SK-N-SH treated with all-trans-retinoic acid at 6 μM for 48 hours (cell line): ENCODE data around the gene PRKCE.

ENCODE experiments used
- ATAC-seq: fragments of 200-7000 bp; cut with Tn5 transposase; 3 replicates; pipeline ENCODE4 v1.9.1; 2020; ENCODE audit warnings: mild to moderate bottlenecking, moderate library complexity
- CSDC2 ChIP-seq: fragments of 250-450 bp; sonication (Bioruptor Pico); IDR thresholded peaks from 2 replicates; pipeline ENCODE4 v1.5.0; 2020; ENCODE audit warnings: mild to moderate bottlenecking, moderate library complexity
- ESRRG ChIP-seq: fragments of 250-450 bp; sonication (Bioruptor Pico); IDR thresholded peaks from 2 replicates; pipeline ENCODE4 v1.6.1; 2021; ENCODE audit warnings: mild to moderate bottlenecking
- GLIS3 ChIP-seq: fragments of 250-450 bp; sonication (Bioruptor Pico); IDR thresholded peaks from 2 replicates; pipeline ENCODE4 v1.5.0; 2020; ENCODE audit warnings: mild to moderate bottlenecking, moderate library complexity
- OSR1 ChIP-seq: fragments of 250-450 bp; sonication (Bioruptor Pico); IDR thresholded peaks from 2 replicates; pipeline ENCODE4 v1.8.0; 2022; ENCODE audit warnings: moderate library complexity, mild to moderate bottlenecking, inconsistent platforms
- PATZ1 ChIP-seq: fragments of 250-450 bp; sonication (Bioruptor Pico); IDR thresholded peaks from 2 replicates; pipeline ENCODE4 v1.8.0; 2020; ENCODE audit warnings: mild to moderate bottlenecking, moderate library complexity, borderline replicate concordance
- POU6F1 ChIP-seq: fragments of 250-450 bp; sonication (Bioruptor Pico); IDR thresholded peaks from 2 replicates; pipeline ENCODE4 v1.8.0; 2021; ENCODE audit warnings: low read depth, mild to moderate bottlenecking, moderate library complexity, borderline replicate concordance
- PPARA ChIP-seq: fragments of 250-450 bp; sonication (Bioruptor Pico); IDR thresholded peaks from 2 replicates; pipeline ENCODE4 v1.5.0; 2020; ENCODE audit warnings: mild to moderate bottlenecking, borderline replicate concordance
- RARB ChIP-seq: fragments of 250-450 bp; sonication (Bioruptor Pico); IDR thresholded peaks from 2 replicates; pipeline ENCODE4 v1.8.0; 2021; ENCODE audit warnings: mild to moderate bottlenecking, moderate library complexity
- SNAI2 ChIP-seq: fragments of 250-450 bp; sonication (Bioruptor Pico); IDR thresholded peaks from 2 replicates; pipeline ENCODE4 v1.5.0; 2020; ENCODE audit warnings: mild to moderate bottlenecking, moderate library complexity
- ZC3H10 ChIP-seq: fragments of 250-450 bp; sonication (Bioruptor Pico); IDR thresholded peaks from 2 replicates; pipeline ENCODE4 v1.5.1; 2021; ENCODE audit warnings: mild to moderate bottlenecking, moderate library complexity
- ZFP3 ChIP-seq: fragments of 250-450 bp; sonication (Bioruptor Pico); IDR thresholded peaks from 2 replicates; pipeline ENCODE4 v1.5.0; 2020; ENCODE audit warnings: mild to moderate bottlenecking, moderate library complexity
- ZFP30 ChIP-seq: fragments of 450-650 bp; formaldehyde crosslinking; IDR thresholded peaks from 2 replicates; pipeline ENCODE4 v1.5.0; 2022; ENCODE audit warnings: mild to moderate bottlenecking, moderate library complexity
- ZNF565 ChIP-seq: fragments of 450-650 bp; formaldehyde crosslinking; conservative IDR thresholded peaks from 2 replicates; pipeline ENCODE4 v1.5.0; 2020; ENCODE audit warnings: low read depth, mild to moderate bottlenecking, moderate library complexity
- ZNF70 ChIP-seq: fragments of 450-650 bp; formaldehyde crosslinking; IDR thresholded peaks from 2 replicates; pipeline ENCODE4 v1.5.0; 2020; ENCODE audit warnings: mild to moderate bottlenecking, moderate library complexity
- ZNF8 ChIP-seq: fragments of 450-650 bp; formaldehyde crosslinking; IDR thresholded peaks from 2 replicates; pipeline ENCODE4 v1.5.0; 2020; ENCODE audit warnings: mild to moderate bottlenecking, moderate library complexity
- TF ChIP-seq, protein P1 (sequence below): fragments of 250-450 bp; sonication (Bioruptor Pico); IDR thresholded peaks from 2 replicates; pipeline ENCODE4 v1.5.0; 2020; ENCODE audit warnings: mild to moderate bottlenecking, moderate library complexity

PRKCE gene

DNA sequence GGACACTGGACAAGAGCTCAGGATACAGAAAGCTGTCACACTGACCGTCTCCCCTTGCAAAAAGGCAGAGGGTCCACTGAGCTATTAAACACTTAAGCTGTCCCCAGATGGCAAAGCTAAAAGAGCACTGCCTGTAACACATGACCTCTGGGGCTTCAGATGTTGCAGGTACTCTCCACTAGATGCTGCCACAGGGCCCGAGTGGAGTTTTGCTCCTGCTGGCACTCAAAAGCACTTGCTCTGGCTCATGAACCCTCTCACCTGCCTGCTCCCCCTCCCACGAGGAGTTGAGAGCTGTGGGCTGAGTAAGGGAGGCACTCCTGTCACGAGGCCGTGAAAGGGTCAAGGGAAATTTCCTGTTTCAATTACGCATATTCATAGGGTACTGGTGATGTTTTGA lies 227.9 kb downstream of the PRKCE start (continued):
- TF ChIP-seq, protein P1, sequence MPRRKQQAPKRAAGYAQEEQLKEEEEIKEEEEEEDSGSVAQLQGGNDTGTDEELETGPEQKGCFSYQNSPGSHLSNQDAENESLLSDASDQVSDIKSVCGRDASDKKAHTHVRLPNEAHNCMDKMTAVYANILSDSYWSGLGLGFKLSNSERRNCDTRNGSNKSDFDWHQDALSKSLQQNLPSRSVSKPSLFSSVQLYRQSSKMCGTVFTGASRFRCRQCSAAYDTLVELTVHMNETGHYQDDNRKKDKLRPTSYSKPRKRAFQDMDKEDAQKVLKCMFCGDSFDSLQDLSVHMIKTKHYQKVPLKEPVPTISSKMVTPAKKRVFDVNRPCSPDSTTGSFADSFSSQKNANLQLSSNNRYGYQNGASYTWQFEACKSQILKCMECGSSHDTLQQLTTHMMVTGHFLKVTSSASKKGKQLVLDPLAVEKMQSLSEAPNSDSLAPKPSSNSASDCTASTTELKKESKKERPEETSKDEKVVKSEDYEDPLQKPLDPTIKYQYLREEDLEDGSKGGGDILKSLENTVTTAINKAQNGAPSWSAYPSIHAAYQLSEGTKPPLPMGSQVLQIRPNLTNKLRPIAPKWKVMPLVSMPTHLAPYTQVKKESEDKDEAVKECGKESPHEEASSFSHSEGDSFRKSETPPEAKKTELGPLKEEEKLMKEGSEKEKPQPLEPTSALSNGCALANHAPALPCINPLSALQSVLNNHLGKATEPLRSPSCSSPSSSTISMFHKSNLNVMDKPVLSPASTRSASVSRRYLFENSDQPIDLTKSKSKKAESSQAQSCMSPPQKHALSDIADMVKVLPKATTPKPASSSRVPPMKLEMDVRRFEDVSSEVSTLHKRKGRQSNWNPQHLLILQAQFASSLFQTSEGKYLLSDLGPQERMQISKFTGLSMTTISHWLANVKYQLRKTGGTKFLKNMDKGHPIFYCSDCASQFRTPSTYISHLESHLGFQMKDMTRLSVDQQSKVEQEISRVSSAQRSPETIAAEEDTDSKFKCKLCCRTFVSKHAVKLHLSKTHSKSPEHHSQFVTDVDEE (CRISPR knock-in tag): no peak
- no peak for TF ChIP-seq PATZ1 (CRISPR knock-in tag)
- TF ChIP-seq ZC3H10 (CRISPR knock-in tag): no peak
- TF ChIP-seq POU6F1 (CRISPR knock-in tag): no peak
- no peak for TF ChIP-seq ZFP3 (CRISPR knock-in tag)
- TF ChIP-seq SNAI2 (CRISPR knock-in tag): no peak
- no peak for TF ChIP-seq ZNF8 (CRISPR knock-in tag)

DNA sequence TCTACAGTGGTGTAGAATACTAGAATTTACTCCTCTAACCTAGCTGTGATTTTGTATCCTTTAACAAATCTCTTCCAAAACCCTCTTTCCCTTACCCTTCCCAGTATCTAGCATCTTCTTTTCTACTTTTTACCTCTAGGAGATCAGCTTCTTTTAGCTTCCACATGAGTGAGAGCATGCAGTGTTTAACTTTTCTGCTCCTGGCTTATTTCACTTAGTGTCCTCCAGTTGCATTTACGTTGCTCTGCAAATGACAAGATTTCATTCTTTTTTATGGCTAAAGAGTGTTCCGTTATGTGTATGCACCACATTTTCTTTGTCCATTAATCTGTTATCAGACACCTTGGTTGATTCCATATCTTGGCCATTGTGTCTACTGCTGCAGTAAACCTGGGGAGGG lies 228.5 kb downstream of the PRKCE start:
- TF ChIP-seq GLIS3 (CRISPR knock-in tag) (no peak), ZNF70 (CRISPR knock-in tag) (no peak), PATZ1 (CRISPR knock-in tag) (no peak), PPARA (CRISPR knock-in tag) (no peak)
- no peak for ATAC-seq

DNA sequence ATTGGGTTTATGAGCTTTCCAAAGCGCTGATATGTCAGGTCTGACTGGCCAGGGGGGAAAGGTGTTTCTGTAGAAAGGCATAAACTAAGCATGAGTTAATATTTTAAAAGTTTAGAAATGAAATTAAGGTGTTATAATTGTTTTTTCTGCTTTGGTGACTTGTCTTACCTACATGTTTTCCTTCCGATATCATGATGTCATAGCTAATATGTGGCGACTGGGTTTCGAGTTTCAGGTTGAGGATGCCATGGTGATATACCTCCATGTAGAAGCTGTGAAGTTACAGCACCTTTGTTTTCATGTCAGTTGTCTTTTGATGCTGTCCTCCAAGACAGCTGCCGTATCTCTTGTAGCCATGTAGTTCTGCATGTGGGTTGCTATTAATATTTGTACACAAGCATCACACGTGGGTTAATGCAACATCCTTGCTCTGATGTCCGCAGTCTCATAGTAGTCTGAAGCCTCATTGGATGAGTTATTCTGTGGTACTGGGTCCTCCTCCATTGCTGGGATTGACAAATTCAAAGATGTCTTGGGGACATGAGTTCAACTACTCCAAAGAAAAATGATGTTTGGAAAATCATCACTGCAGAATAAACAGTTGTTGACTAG lies 230.6 kb downstream of the PRKCE start:
- no peak for ATAC-seq
- TF ChIP-seq RARB: no peak
- TF ChIP-seq PPARA (CRISPR knock-in tag): no peak
- no peak for TF ChIP-seq ESRRG
- TF ChIP-seq CSDC2 (CRISPR knock-in tag): no peak
- TF ChIP-seq ZFP30 (CRISPR knock-in tag): no peak
- no peak for TF ChIP-seq OSR1 (CRISPR knock-in tag)
- no peak for TF ChIP-seq POU6F1 (CRISPR knock-in tag)
- TF ChIP-seq, protein P1 (CRISPR knock-in tag): no peak
- no peak for TF ChIP-seq ZNF565 (CRISPR knock-in tag)
